GM13976 (cell line): ENCODE data around the gene TRIO.

Experiments
- DNase-seq: peaks from one replicate; pipeline ENCODE4 v3.0.0; 2012; ENCODE audit warnings: low spot score
- CTCF ChIP-seq: IDR thresholded peaks from 2 replicates; pipeline ENCODE4 v1.5.1; 2012; ENCODE audit warnings: borderline replicate concordance, mild to moderate bottlenecking; ENCODE audit not compliant: insufficient read depth; ENCODE audit errors: extremely low read depth, missing control alignments, control extremely low read depth
- in situ Hi-C: fragments of 300-500 bp; cut with MboI; formaldehyde crosslinking; loops from one replicate; pipeline ENCODE4 v1.12.0; 2022; ENCODE audit warnings: low sequenced_read_pairs, mixed read lengths, inconsistent platforms; ENCODE audit not compliant: unreplicated experiment

Gene TRIO

GRCh38 chr5:14342306-14342705 lies 199.2 kb downstream of the TRIO start:
- TF ChIP-seq CTCF = no peak
- DNase-seq = no peak
- in situ Hi-C loops = no loop called here

- no peak for DNase-seq
Observed at GRCh38 chr5:14343376-14343775, 200.2 kb downstream of the TRIO start.

GRCh38 chr5:14347522-14347921 lies 204.4 kb downstream of the TRIO start:
- no peak for TF ChIP-seq CTCF
- in situ Hi-C loops = no loop called here
- no peak for DNase-seq

More at GRCh38 chr5:14343376-14343775, 200.2 kb downstream of the TRIO start:
- in situ Hi-C loops = no loop called here
- TF ChIP-seq CTCF = no peak

- in situ Hi-C loops = no loop called here
- TF ChIP-seq CTCF = no peak
- DNase-seq = no peak
Observed at GRCh38 chr5:14348142-14348541, 205.0 kb downstream of the TRIO start.

GRCh38 chr5:14349029-14349428 lies 205.9 kb downstream of the TRIO start:
- no peak for TF ChIP-seq CTCF
- no peak for DNase-seq
- in situ Hi-C loops = no loop called here

GRCh38 chr5:14351086-14351661 lies 208.0 kb downstream of the TRIO start:
- in situ Hi-C loops = loop anchor here (25.0 kb wide), 2 partner anchors 286 to 364 kb away; no protein-coding TSS in a partner anchor
- no peak for TF ChIP-seq CTCF
- DNase-seq = no peak
